ENCODE data around the gene ZNF90.
A peak's percentile ranks its signal among the peaks of the same experiment; 100 is the strongest.
"Not testable (repeated sequence)": the region's sequence is repeated elsewhere in the genome, so short reads cannot be mapped to it uniquely, and the experiment has no call there.

Gene ZNF90

GRCh38 chr19:20044663-20045062, 33.1 kb upstream of the ZNF90 start:
- H3K27me3 ChIP-seq (replicated peaks), result no peaks in the 10 kb centered on the region
- no peak overlapping the region for H3K27ac ChIP-seq
- in situ Hi-C loops (cut with HindIII; ENCODE audit: low pct_ligation_motif_present, low sequenced_read_pairs), result no loop called here
- H3K4me3 ChIP-seq (ENCODE audit: low read depth, low read length), result no peak overlapping the region
- no peak for TF ChIP-seq CTCF (IDR thresholded peaks at IDR 0.05; ENCODE audit: low read depth, low read length, missing control alignments)
- H3K36me3 ChIP-seq (replicated peaks), result no peaks in the 10 kb centered on the region
- DNase-seq, result no peak

- H3K27ac ChIP-seq, result not testable (repeated sequence)
These were observed 32.1 kb upstream of the ZNF90 start for GRCh38 chr19:20045742-20046141.

GRCh38 chr19:20051841-20052768, 25.7 kb upstream of the ZNF90 start:
- peak overlapping the region; percentile 93 for H3K4me3 ChIP-seq (ENCODE audit: low read depth, low read length)
- no peaks in the 10 kb centered on the region for H3K27me3 ChIP-seq (replicated peaks)
- peak overlapping the region; percentile 40 for H3K27ac ChIP-seq
- in situ Hi-C loops (cut with HindIII; ENCODE audit: low pct_ligation_motif_present, low sequenced_read_pairs), result no loop called here
- DNase-seq, result peak; percentile 99
- H3K36me3 ChIP-seq (replicated peaks), result no peaks in the 10 kb centered on the region
- peak; percentile 6 for TF ChIP-seq CTCF (IDR thresholded peaks at IDR 0.05; ENCODE audit: low read depth, low read length, missing control alignments)

More at GRCh38 chr19:20045742-20046141, 32.1 kb upstream of the ZNF90 start:
- DNase-seq; H3K27me3 ChIP-seq (replicated peaks); in situ Hi-C loops (cut with HindIII; ENCODE audit: low pct_ligation_motif_present, low sequenced_read_pairs); H3K36me3 ChIP-seq (replicated peaks); H3K4me3 ChIP-seq (ENCODE audit: low read depth, low read length): not testable (repeated sequence)

GRCh38 chr19:20058738-20059137, 19.1 kb upstream of the ZNF90 start:
- in situ Hi-C loops (cut with HindIII; ENCODE audit: low pct_ligation_motif_present, low sequenced_read_pairs); DNase-seq; H3K27me3 ChIP-seq (replicated peaks); H3K4me3 ChIP-seq (ENCODE audit: low read depth, low read length); H3K27ac ChIP-seq; H3K36me3 ChIP-seq (replicated peaks): not testable (repeated sequence)

- H3K36me3 ChIP-seq (replicated peaks), result no peaks in the 10 kb centered on the region
- H3K27ac ChIP-seq, result no peak overlapping the region
- in situ Hi-C loops (cut with HindIII; ENCODE audit: low pct_ligation_motif_present, low sequenced_read_pairs), result no loop called here
- no peak for TF ChIP-seq CTCF (IDR thresholded peaks at IDR 0.05; ENCODE audit: low read depth, low read length, missing control alignments)
- no peak for DNase-seq
- no peak overlapping the region for H3K4me3 ChIP-seq (ENCODE audit: low read depth, low read length)
- H3K27me3 ChIP-seq (replicated peaks), result no peaks in the 10 kb centered on the region
These were observed 17.5 kb upstream of the ZNF90 start for GRCh38 chr19:20060282-20060681.

GRCh38 chr19:20066861-20067260, 10.9 kb upstream of the ZNF90 start:
- Histone ChIP-seq H3K36me3 (replicated peaks) (no peaks in the 10 kb centered on the region), H3K27ac (no peak overlapping the region), H3K4me3 (ENCODE audit: low read depth, low read length) (no peak overlapping the region), H3K27me3 (replicated peaks) (no peaks in the 10 kb centered on the region)
- DNase-seq, result no peak
- no peak for TF ChIP-seq CTCF (IDR thresholded peaks at IDR 0.05; ENCODE audit: low read depth, low read length, missing control alignments)
- in situ Hi-C loops (cut with HindIII; ENCODE audit: low pct_ligation_motif_present, low sequenced_read_pairs), result no loop called here

GRCh38 chr19:20067943-20068342, 9.9 kb upstream of the ZNF90 start:
- DNase-seq, result no peak
- in situ Hi-C loops (cut with HindIII; ENCODE audit: low pct_ligation_motif_present, low sequenced_read_pairs), result no loop called here
- Histone ChIP-seq H3K4me3 (ENCODE audit: low read depth, low read length) (no peak overlapping the region), H3K36me3 (replicated peaks) (no peaks in the 10 kb centered on the region), H3K27ac (no peak overlapping the region), H3K27me3 (replicated peaks) (no peaks in the 10 kb centered on the region)
- TF ChIP-seq CTCF (IDR thresholded peaks at IDR 0.05; ENCODE audit: low read depth, low read length, missing control alignments), result no peak

- H3K27ac ChIP-seq; DNase-seq; H3K36me3 ChIP-seq (replicated peaks); H3K27me3 ChIP-seq (replicated peaks); in situ Hi-C loops (cut with HindIII; ENCODE audit: low pct_ligation_motif_present, low sequenced_read_pairs); H3K4me3 ChIP-seq (ENCODE audit: low read depth, low read length): not testable (repeated sequence)
These were observed 9.2 kb upstream of the ZNF90 start for GRCh38 chr19:20068559-20068958.
